Measurements from ENCODE around the gene SMIM27.

- TF ChIP-seq ZNF384 (IDR thresholded peaks at IDR 0.05) (no peak), SUZ12 (IDR thresholded peaks at IDR 0.05) (no peak), SP1 (IDR thresholded peaks at IDR 0.05) (no peak)
These were observed 26.5 kb upstream of the SMIM27 start for GRCh38 chr9:32525709-32526030.

Data from HEK293T (cell line).